Neutrophil (primary cell): ENCODE data around the gene TEAD1.

Experiments
- H3K27ac ChIP-seq: fragments of 200-600 bp; sonication (generic); 2 replicates; pipeline ENCODE4 v1.5.1; 2016; ENCODE audit warnings: mild to moderate bottlenecking, moderate library complexity
- H3K27me3 ChIP-seq: fragments of 200-600 bp; sonication (generic); 2 replicates; pipeline ENCODE4 v1.6.0; 2016; ENCODE audit warnings: mild to moderate bottlenecking
- H3K36me3 ChIP-seq: fragments of 200-600 bp; sonication (generic); 2 replicates; pipeline ENCODE4 v1.5.1; 2017
- H3K4me1 ChIP-seq, 2 experiments: fragments of 200-600 bp in 1 of 2; sonication (generic) in 1 of 2; 1 replicate in 1 of 2; 2 replicates in 1 of 2; pipeline versions ENCODE4 v1.5.1 to v1.6.1; 2013 to 2016; ENCODE audit warnings: low read depth in 1 of 2, low read length in 1 of 2, mild to moderate bottlenecking in 1 of 2, moderate library complexity in 1 of 2; ENCODE audit not compliant: control insufficient read depth in 1 of 2, insufficient read depth in 1 of 2
- H3K4me3 ChIP-seq, 2 experiments: fragments of 200-600 bp in 1 of 2; sonication (generic) in 1 of 2; 1 replicate in 1 of 2; 2 replicates in 1 of 2; pipeline ENCODE4 v1.5.1; 2013 to 2016; ENCODE audit warnings: low read depth in 1 of 2, low read length in 1 of 2, mild to moderate bottlenecking in 1 of 2, moderate library complexity in 1 of 2
- H3K9me3 ChIP-seq: fragments of 200-600 bp; sonication (generic); 2 replicates; pipeline ENCODE4 v1.5.1; 2016
- TF ChIP-seq, protein P1 (sequence below): fragments of 200-600 bp; sonication (generic); IDR thresholded peaks from 2 replicates; pipeline ENCODE4 v1.5.1; 2016; ENCODE audit warnings: antibody characterized with exemption

TEAD1 gene

DNA sequence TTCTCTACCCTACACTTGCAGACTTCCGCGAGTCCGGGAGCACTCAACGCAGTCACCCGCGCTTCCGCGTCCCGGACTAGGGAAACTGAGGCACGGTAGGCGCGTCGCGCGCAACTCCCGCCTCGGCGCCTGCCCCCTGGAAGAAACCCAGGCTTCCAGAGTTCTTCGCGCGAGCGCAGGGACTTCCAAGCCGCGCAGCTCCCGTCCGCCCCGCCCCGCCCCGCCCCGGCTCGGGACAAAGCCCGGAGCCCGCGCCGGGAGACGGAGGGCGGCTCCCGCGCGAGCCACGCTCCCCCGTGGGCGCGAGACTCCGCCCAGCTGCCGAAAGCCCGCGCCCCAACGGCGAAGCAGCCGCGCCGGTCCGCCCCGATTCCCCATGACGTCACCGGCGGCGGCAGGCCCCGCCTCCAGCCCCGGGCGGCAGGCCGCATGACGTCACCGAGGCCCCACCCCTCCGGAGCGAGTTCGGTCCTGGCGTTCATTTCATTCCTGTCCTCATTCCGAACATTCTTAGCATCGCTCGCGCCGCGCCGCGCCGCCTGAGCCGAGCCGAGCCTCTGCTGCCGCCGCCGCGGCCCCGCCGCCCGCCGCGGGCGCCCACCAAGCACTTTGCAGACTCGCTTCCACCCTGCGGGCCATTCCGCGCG lies at the start of gene TEAD1:
Gene TEAD1 (plus strand): TSS at position 498 of the 647 bp plus-strand sequence.
- H3K36me3 ChIP-seq: no peaks in the 10 kb centered on the region
- H3K9me3 ChIP-seq: no peaks in the 10 kb centered on the region
- H3K27ac ChIP-seq: no peak within 1 kb of the TSS
- H3K4me1 ChIP-seq: peaks cover 5 to 9% of the 10 kb centered on the region in 2 experiments
- TF ChIP-seq, protein P1, sequence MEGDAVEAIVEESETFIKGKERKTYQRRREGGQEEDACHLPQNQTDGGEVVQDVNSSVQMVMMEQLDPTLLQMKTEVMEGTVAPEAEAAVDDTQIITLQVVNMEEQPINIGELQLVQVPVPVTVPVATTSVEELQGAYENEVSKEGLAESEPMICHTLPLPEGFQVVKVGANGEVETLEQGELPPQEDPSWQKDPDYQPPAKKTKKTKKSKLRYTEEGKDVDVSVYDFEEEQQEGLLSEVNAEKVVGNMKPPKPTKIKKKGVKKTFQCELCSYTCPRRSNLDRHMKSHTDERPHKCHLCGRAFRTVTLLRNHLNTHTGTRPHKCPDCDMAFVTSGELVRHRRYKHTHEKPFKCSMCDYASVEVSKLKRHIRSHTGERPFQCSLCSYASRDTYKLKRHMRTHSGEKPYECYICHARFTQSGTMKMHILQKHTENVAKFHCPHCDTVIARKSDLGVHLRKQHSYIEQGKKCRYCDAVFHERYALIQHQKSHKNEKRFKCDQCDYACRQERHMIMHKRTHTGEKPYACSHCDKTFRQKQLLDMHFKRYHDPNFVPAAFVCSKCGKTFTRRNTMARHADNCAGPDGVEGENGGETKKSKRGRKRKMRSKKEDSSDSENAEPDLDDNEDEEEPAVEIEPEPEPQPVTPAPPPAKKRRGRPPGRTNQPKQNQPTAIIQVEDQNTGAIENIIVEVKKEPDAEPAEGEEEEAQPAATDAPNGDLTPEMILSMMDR: no peak
- H3K4me3 ChIP-seq: peak within 1 kb of the TSS; percentile 48 to 54
- H3K27me3 ChIP-seq: peaks cover 91% of the 10 kb centered on the region

DNA sequence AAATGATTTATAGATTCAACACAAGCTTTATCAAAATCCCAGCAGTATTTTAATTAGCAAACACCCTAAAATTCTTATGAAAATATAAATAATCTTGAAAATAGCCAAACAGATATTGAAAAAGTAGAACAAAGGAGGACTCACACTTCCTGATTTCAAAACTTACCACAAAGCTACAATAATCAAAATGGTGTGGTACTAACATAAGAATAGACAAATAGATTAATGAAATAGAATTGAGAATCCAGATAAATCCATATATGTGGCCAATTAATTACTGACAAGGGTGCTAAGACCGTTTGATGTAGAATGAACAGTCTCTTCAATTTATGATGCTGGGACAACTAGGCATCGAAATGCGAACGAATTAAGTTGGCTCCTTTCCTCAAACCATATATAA lies 49.6 kb upstream of the TEAD1 start:
- no peak overlapping the region for H3K4me3 ChIP-seq
- TF ChIP-seq, protein P1: no peak
- no peaks in the 10 kb centered on the region for H3K4me1 ChIP-seq
- no peaks in the 10 kb centered on the region for H3K9me3 ChIP-seq
- no peaks in the 10 kb centered on the region for H3K36me3 ChIP-seq
- no peaks in the 10 kb centered on the region for H3K27me3 ChIP-seq
- no peak overlapping the region for H3K27ac ChIP-seq

- H3K36me3 ChIP-seq: no peaks in the 10 kb centered on the region
- no peak overlapping the region for H3K27ac ChIP-seq
- H3K4me1 ChIP-seq: no peaks in the 10 kb centered on the region
- H3K27me3 ChIP-seq: no peaks in the 10 kb centered on the region
- H3K4me3 ChIP-seq: no peak overlapping the region
- no peaks in the 10 kb centered on the region for H3K9me3 ChIP-seq
- TF ChIP-seq, protein P1: no peak
Observed at GRCh38 chr11:12625438-12626071, 48.7 kb upstream of the TEAD1 start.

GRCh38 chr11:12626616-12627015 lies 47.6 kb upstream of the TEAD1 start:
- Histone ChIP-seq H3K36me3 (no peaks in the 10 kb centered on the region), H3K9me3 (no peaks in the 10 kb centered on the region), H3K4me3 (no peak overlapping the region), H3K4me1 (no peaks in the 10 kb centered on the region), H3K27ac (no peak overlapping the region), H3K27me3 (no peaks in the 10 kb centered on the region)
- TF ChIP-seq, protein P1: no peak

DNA sequence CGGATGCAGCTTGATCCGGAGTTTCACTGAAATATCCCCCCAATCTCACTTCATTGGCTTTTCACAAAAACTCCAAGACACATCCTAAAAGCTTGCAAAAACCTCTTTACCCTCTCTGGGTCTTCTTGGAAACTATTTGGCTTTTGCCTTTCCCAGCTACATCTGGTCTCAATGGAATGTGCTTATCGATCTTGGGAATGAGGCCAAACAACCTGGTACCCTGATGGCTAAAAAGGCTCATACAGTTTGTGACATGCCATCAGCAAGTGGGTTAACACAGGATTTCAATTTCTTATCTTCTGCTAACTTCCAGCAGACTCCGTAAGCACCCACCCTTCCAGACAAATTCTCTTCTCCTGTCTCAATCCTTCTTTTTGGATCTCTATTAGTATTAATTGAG lies 45.9 kb upstream of the TEAD1 start:
- no peaks in the 10 kb centered on the region for H3K36me3 ChIP-seq
- TF ChIP-seq, protein P1: no peak
- no peak overlapping the region for H3K27ac ChIP-seq
- H3K9me3 ChIP-seq: no peaks in the 10 kb centered on the region
- H3K27me3 ChIP-seq: no peaks in the 10 kb centered on the region
- H3K4me3 ChIP-seq: no peak overlapping the region
- no peaks in the 10 kb centered on the region for H3K4me1 ChIP-seq
